HepG2 (cell line): ENCODE results near the gene ABHD2. TPM values are rescaled to one million over a fixed set of nuclear protein-coding genes. Genes with fewer than 3 reads are reported as not detected.

Source experiments
- ATF1 ChIP-seq: IDR thresholded peaks from 2 replicates; pipeline ENCODE4 v1.6.1; 2016; ENCODE audit warnings: mild to moderate bottlenecking, control low read depth
- CERS6 ChIP-seq: sonication (generic); formaldehyde crosslinking; IDR thresholded peaks from 2 replicates; pipeline ENCODE4 v1.5.0; 2020; ENCODE audit warnings: missing genetic modification reagents
- DMAP1 ChIP-seq: IDR thresholded peaks from 2 replicates; pipeline ENCODE4 v1.6.1; 2016
- E2F2 ChIP-seq: sonication (generic); formaldehyde crosslinking; IDR thresholded peaks from 2 replicates; pipeline ENCODE4 v1.4.0; 2020; ENCODE audit warnings: missing genetic modification reagents, borderline replicate concordance
- HHEX ChIP-seq: IDR thresholded peaks from 2 replicates; pipeline ENCODE4 v1.6.1; 2016; ENCODE audit warnings: control low read depth
- HMGXB3 ChIP-seq: sonication (generic); formaldehyde crosslinking; IDR thresholded peaks from 2 replicates; pipeline ENCODE4 v1.4.0; 2020; ENCODE audit warnings: missing genetic modification reagents, borderline replicate concordance
- HNRNPH1 ChIP-seq: fragments of 200-400 bp; formaldehyde crosslinking; optimal IDR thresholded peaks from 2 replicates; pipeline ENCODE3; 2017; ENCODE audit warnings: mild to moderate bottlenecking, low read depth, low read length
- KLF6 ChIP-seq: IDR thresholded peaks from 2 replicates; pipeline ENCODE4 v1.8.0; 2016; ENCODE audit warnings: missing biosample characterization, missing genetic modification reagents
- KMT2B ChIP-seq: IDR thresholded peaks from 2 replicates; pipeline ENCODE4 v1.6.1; 2016; ENCODE audit warnings: missing genetic modification reagents, missing compliant biosample characterization
- NFE2L1 ChIP-seq: sonication (generic); formaldehyde crosslinking; IDR thresholded peaks from 2 replicates; pipeline ENCODE4 v1.4.0; 2020; ENCODE audit warnings: missing genetic modification reagents, mild to moderate bottlenecking, borderline replicate concordance
- PLSCR1 ChIP-seq: sonication (generic); formaldehyde crosslinking; IDR thresholded peaks from 2 replicates; pipeline ENCODE4 v1.5.0; 2020; ENCODE audit warnings: missing genetic modification reagents, mild to moderate bottlenecking, borderline replicate concordance
- SALL2 ChIP-seq: sonication (generic); formaldehyde crosslinking; IDR thresholded peaks from 2 replicates; pipeline ENCODE4 v1.8.1; 2023; ENCODE audit warnings: mild to moderate bottlenecking, missing genetic modification reagents, inconsistent platforms
- SMYD3 ChIP-seq: sonication (generic); formaldehyde crosslinking; IDR thresholded peaks from 2 replicates; pipeline ENCODE4 v1.8.1; 2023; ENCODE audit warnings: mild to moderate bottlenecking, missing genetic modification reagents
- SOX13 ChIP-seq, 3 experiments: fragments of 450-650 bp in 1 of 3; sonication (generic) in 1 of 3; formaldehyde crosslinking in 1 of 3; IDR thresholded peaks in 2 of 3; conservative IDR thresholded peaks in 1 of 3; 2 replicates each; pipeline versions ENCODE4 v1.5.0 to v1.6.1; 2016 to 2020; ENCODE audit warnings: antibody characterized with exemption in 1 of 3, mild to moderate bottlenecking in 1 of 3, missing compliant biosample characterization in 1 of 3, missing genetic modification reagents in 1 of 3, moderate library complexity in 1 of 3
- TBP ChIP-seq: sonication (generic); formaldehyde crosslinking; IDR thresholded peaks from 2 replicates; pipeline ENCODE4 v1.5.0; 2020; ENCODE audit warnings: missing genetic modification reagents
- ZKSCAN5 ChIP-seq: sonication (generic); formaldehyde crosslinking; IDR thresholded peaks from 2 replicates; pipeline ENCODE4 v1.5.1; 2020; ENCODE audit warnings: mild to moderate bottlenecking, missing genetic modification reagents
- ZNF225 ChIP-seq: sonication (generic); formaldehyde crosslinking; IDR thresholded peaks from 2 replicates; pipeline ENCODE4 v1.4.0; 2020; ENCODE audit warnings: mild to moderate bottlenecking, missing genetic modification reagents
- ZNF382 ChIP-seq: sonication (generic); formaldehyde crosslinking; IDR thresholded peaks from 2 replicates; pipeline ENCODE4 v1.5.0; 2020; ENCODE audit warnings: missing genetic modification reagents, mild to moderate bottlenecking, borderline replicate concordance
- ZNF569 ChIP-seq: sonication (generic); formaldehyde crosslinking; IDR thresholded peaks from 2 replicates; pipeline ENCODE4 v1.5.0; 2020; ENCODE audit warnings: mild to moderate bottlenecking, missing genetic modification reagents, moderate library complexity, borderline replicate concordance
- ZNF572 ChIP-seq: sonication (generic); formaldehyde crosslinking; IDR thresholded peaks from 2 replicates; pipeline ENCODE4 v1.5.1; 2020; ENCODE audit warnings: mild to moderate bottlenecking, missing genetic modification reagents
- ZNF713 ChIP-seq: sonication (generic); formaldehyde crosslinking; IDR thresholded peaks from 2 replicates; pipeline ENCODE4 v1.4.0; 2020; ENCODE audit warnings: mild to moderate bottlenecking, missing genetic modification reagents
- polyA plus RNA-seq, 8 experiments: library from polyadenylated mRNA; depleted of rRNA in 3 of 8; stranded (reverse) in 7 of 8; unstranded in 1 of 8; fragments of >200 nt; fragmentation: Illumina TruSeq in 4 of 8; extraction: Trizol in 4 of 8; gene quantifications; 2 replicates each; pipeline versions ENCODE4 v1.2.1 to v1.2.3, GENCODE V29; 2011 to 2016; ENCODE audit warnings: low read depth in 4 of 8, missing spikeins in 1 of 8, mixed read lengths in 1 of 8; ENCODE audit not compliant: insufficient read depth in 1 of 8
- total RNA-seq, 5 experiments: library from RNA; depleted of rRNA; stranded (reverse); fragments of >200 nt; fragmentation: Illumina TruSeq; extraction: Trizol; gene quantifications; 2 replicates each; pipeline ENCODE4 v1.2.3, GENCODE V29; 2016; ENCODE audit warnings: low read depth in 1 of 5

ABHD2 gene
- total and polyA plus RNA-seq, 2 of the 13 experiments (the other 11 are each of a cell fraction or from before 2014, with no cell fraction given), result 14.8 to 22.4 TPM

GRCh38 chr15:89164712-89165211, 76.5 kb downstream of the ABHD2 start (continued):
- no peak for TF ChIP-seq SOX13 (IDR thresholded peaks at IDR 0.05)
- peak in 1 of 2 experiments; percentile 58; a peak in 1 of 4 replicates for TF ChIP-seq SOX13 (CRISPR knock-in tag; conservative IDR thresholded peaks at IDR 0.05 in 1 of 2, IDR thresholded peaks at IDR 0.05 in 1 of 2)
- no peak for TF ChIP-seq HMGXB3 (CRISPR knock-in tag)
- no peak for TF ChIP-seq SMYD3 (CRISPR knock-in tag)
- TF ChIP-seq ZNF713 (CRISPR knock-in tag), result no peak
- TF ChIP-seq ZNF569 (CRISPR knock-in tag), result no peak
- TF ChIP-seq ATF1 (CRISPR knock-in tag), result no peak
- no peak for TF ChIP-seq CERS6 (CRISPR knock-in tag)
- no peak for TF ChIP-seq KMT2B (CRISPR knock-in tag)
- no peak for TF ChIP-seq ZNF382 (CRISPR knock-in tag)
- 0 out of 2 replicates have a peak, but pooled peaks have one; percentile 24 for TF ChIP-seq HHEX
- TF ChIP-seq NFE2L1 (CRISPR knock-in tag), result no peak
- no peak for TF ChIP-seq E2F2
- TF ChIP-seq ZNF572, result no peak
- TF ChIP-seq KLF6, result no peak
- no peak for TF ChIP-seq DMAP1 (CRISPR knock-in tag)
- TF ChIP-seq HNRNPH1, result no peak
- no peak for TF ChIP-seq PLSCR1 (CRISPR knock-in tag)
- TF ChIP-seq ZNF225 (CRISPR knock-in tag), result no peak
- no peak for TF ChIP-seq SALL2 (CRISPR knock-in tag)
- no peak for TF ChIP-seq TBP (CRISPR knock-in tag)
- no peak for TF ChIP-seq ZKSCAN5 (CRISPR knock-in tag)
